Calu3 (cell line): Measurements from ENCODE around the gene ADAM15. TPM values are rescaled to one million over a fixed set of nuclear protein-coding genes. Genes with fewer than 3 reads are reported as not detected.

Experiments used
- Bru-seq: library from RNA; stranded (reverse); fragments of 400-500 nt; gene quantifications from one replicate; lab custom pipeline; 2021; lab: Mats Ljungman, UMichigan
- BruChase-seq, 2 experiments: library from RNA; stranded (reverse); fragments of 400-500 nt; gene quantifications; one replicate each; lab custom pipeline; 2021; lab: Mats Ljungman, UMichigan
- BruUV-seq: library from RNA; stranded (reverse); fragments of 400-500 nt; replicated peaks from 2 replicates; lab custom pipeline; 2021; lab: Mats Ljungman, UMichigan
- CTCF ChIA-PET: fragments of 300-600 bp; sonication (Branson Sonifier 250); formaldehyde crosslinking; loops from one replicate; lab custom pipeline; 2022; ENCODE audit warnings: antibody characterized with exemption; lab: Charles Lee
- DNase-seq: peaks from one replicate; pipeline ENCODE4 v3.0.0; 2022
- H3K27ac Mint-ChIP-seq: one replicate; pipeline ENCODE4 v1.8.0; 2022; ENCODE audit warnings: mixed read lengths; ENCODE audit not compliant: unreplicated experiment
- H3K27me3 Mint-ChIP-seq: one replicate; pipeline ENCODE4 v1.8.0; 2022; ENCODE audit warnings: mixed read lengths; ENCODE audit not compliant: unreplicated experiment
- H3K36me3 Mint-ChIP-seq: one replicate; pipeline ENCODE4 v1.8.0; 2022; ENCODE audit warnings: mild to moderate bottlenecking, moderate library complexity, mixed read lengths; ENCODE audit not compliant: insufficient read depth, unreplicated experiment
- H3K4me1 Mint-ChIP-seq: one replicate; pipeline ENCODE4 v1.8.0; 2022; ENCODE audit warnings: mild to moderate bottlenecking, low read depth, mixed read lengths; ENCODE audit not compliant: unreplicated experiment
- H3K4me3 Mint-ChIP-seq: one replicate; pipeline ENCODE4 v1.8.0; 2022; ENCODE audit warnings: mild to moderate bottlenecking, low read depth, moderate library complexity, mixed read lengths; ENCODE audit not compliant: unreplicated experiment
- H3K9me3 Mint-ChIP-seq: one replicate; pipeline ENCODE4 v1.8.0; 2022; ENCODE audit warnings: low read depth, mixed read lengths; ENCODE audit not compliant: unreplicated experiment
- intact Hi-C: fragments of 100-400 bp; cut with micrococcal nuclease; formaldehyde crosslinking; loops from one replicate; pipeline ENCODE4 v1.10.0; 2022; ENCODE audit not compliant: unreplicated experiment
- long read RNA-seq: library from polyadenylated mRNA; stranded (forward); transcript quantifications from one replicate; pipeline ENCODE4 v2.0.0, GENCODE V29; 2022
- total RNA-seq: library from RNA; stranded (reverse); gene quantifications from 2 replicates; pipeline ENCODE4 v1.2.3, GENCODE V29; 2022
- TF ChIP-seq, protein P1 (sequence below): fragments of 200-600 bp; IDR thresholded peaks from one replicate; pipeline ENCODE4 v1.8.0; 2022; ENCODE audit warnings: antibody characterized with exemption; ENCODE audit not compliant: unreplicated experiment

The ADAM15 gene, protein sequence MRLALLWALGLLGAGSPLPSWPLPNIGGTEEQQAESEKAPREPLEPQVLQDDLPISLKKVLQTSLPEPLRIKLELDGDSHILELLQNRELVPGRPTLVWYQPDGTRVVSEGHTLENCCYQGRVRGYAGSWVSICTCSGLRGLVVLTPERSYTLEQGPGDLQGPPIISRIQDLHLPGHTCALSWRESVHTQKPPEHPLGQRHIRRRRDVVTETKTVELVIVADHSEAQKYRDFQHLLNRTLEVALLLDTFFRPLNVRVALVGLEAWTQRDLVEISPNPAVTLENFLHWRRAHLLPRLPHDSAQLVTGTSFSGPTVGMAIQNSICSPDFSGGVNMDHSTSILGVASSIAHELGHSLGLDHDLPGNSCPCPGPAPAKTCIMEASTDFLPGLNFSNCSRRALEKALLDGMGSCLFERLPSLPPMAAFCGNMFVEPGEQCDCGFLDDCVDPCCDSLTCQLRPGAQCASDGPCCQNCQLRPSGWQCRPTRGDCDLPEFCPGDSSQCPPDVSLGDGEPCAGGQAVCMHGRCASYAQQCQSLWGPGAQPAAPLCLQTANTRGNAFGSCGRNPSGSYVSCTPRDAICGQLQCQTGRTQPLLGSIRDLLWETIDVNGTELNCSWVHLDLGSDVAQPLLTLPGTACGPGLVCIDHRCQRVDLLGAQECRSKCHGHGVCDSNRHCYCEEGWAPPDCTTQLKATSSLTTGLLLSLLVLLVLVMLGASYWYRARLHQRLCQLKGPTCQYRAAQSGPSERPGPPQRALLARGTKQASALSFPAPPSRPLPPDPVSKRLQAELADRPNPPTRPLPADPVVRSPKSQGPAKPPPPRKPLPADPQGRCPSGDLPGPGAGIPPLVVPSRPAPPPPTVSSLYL
- total RNA-seq (99.1 and 103 TPM in 2 replicates), Bru-seq, nascent RNA (percentile 52 among the genes with signal in this experiment), BruChase-seq, experiment 1, labeled RNA remaining after a 6-hour chase (percentile 70 among the genes with signal in this experiment), BruChase-seq, experiment 2, labeled RNA remaining after a 2-hour chase (percentile 68 among the genes with signal in this experiment)
- long read RNA-seq, partial matches to known transcripts = 4 of 21 reads
- long read RNA-seq, other reads (novel, unspliced or antisense) = 5 of 21 reads

DNA sequence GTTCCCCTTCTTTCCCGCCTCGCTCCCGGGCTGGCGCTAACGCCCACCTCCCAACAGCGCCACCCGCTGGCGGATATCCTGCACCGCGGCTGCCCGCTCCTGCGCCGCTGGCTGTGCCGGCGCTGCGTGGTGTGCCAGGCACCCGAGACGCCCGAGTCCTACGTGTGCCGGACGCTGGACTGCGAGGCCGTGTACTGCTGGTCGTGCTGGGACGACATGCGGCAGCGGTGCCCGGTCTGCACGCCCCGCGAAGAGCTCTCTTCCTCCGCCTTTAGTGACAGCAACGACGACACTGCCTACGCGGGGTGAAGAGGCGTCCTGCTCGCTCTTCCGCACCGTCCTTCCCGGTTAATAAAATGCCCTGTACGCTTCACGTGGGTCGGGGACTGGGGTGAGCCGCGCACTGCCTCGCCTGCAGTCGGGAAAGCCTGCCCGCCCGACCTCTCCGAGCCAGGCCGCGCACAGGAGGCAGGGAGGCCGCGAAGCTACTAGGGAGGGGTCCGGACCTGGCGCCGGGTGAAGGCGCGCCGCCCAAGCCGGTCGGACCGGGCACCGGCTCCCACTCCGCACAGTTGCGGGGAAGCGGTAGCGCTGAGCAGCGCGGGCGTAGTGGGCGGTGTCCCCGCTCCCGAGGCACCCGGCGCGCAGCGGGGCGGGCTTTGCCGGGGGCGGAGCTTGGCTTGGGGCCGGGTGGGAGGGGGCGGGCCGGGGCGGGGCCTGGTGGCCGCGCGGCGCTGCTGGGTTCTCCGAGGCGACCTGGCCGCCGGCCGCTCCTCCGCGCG, at the start of gene ADAM15:
ADAM15 (plus strand) TSS at position 757 of the 782 bp plus-strand sequence. CDS start 71 bp downstream, outside the sequence.
- TF ChIP-seq, protein P1, sequence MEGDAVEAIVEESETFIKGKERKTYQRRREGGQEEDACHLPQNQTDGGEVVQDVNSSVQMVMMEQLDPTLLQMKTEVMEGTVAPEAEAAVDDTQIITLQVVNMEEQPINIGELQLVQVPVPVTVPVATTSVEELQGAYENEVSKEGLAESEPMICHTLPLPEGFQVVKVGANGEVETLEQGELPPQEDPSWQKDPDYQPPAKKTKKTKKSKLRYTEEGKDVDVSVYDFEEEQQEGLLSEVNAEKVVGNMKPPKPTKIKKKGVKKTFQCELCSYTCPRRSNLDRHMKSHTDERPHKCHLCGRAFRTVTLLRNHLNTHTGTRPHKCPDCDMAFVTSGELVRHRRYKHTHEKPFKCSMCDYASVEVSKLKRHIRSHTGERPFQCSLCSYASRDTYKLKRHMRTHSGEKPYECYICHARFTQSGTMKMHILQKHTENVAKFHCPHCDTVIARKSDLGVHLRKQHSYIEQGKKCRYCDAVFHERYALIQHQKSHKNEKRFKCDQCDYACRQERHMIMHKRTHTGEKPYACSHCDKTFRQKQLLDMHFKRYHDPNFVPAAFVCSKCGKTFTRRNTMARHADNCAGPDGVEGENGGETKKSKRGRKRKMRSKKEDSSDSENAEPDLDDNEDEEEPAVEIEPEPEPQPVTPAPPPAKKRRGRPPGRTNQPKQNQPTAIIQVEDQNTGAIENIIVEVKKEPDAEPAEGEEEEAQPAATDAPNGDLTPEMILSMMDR = peak; percentile 97
- Mint-ChIP-seq H3K4me1 (peaks cover 26% of the 10 kb centered on the region), H3K36me3 (peaks cover 35% of the 10 kb centered on the region), H3K27ac (peak within 1 kb of the TSS; percentile 68), H3K27me3 (no peaks in the 10 kb centered on the region), H3K9me3 (no peaks in the 10 kb centered on the region), H3K4me3 (peak within 1 kb of the TSS; percentile 91)
- no TSS peak for BruUV-seq
- CTCF ChIA-PET = interaction anchor here (0.6 to 2.5 kb wide), 18 partner anchors 11 to 1308 kb away, joined by 3 to 12 read pairs (median 4); partner anchors contain the start of genes DCST1, DCST2, KRTCAP2 and LENEP
- intact Hi-C loops = loop anchor here (10.0 kb wide), 1 partner anchor 46 kb away; the partner anchor contains the start of gene ZBTB7B
- peak; percentile 94 for DNase-seq

DNA sequence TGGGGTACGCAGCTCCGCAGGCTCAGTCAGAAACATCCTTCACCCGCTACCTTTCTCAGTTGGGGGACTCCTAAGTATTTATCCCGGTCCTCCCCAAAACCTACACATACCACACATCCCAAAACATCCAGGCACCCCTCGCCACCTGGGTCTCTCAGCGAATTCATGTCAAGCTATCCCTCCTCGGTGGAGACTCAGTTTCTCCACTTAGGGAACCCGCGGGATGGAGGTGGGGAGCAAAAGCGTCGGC, 49.8 kb upstream of the ADAM15 start:
- Mint-ChIP-seq H3K27ac (peak overlapping the region; percentile 93), H3K4me1 (peaks cover 49% of the 10 kb centered on the region), H3K36me3 (peaks cover 66% of the 10 kb centered on the region), H3K4me3 (peak overlapping the region; percentile 94), H3K27me3 (no peaks in the 10 kb centered on the region), H3K9me3 (no peaks in the 10 kb centered on the region)
- DNase-seq = no peak
- BruUV-seq = no TSS peak
- TF ChIP-seq, protein P1 = no peak
- CTCF ChIA-PET = interaction anchor here (0.6 to 0.9 kb wide), 5 partner anchors 9 to 138 kb away, joined by 3 to 5 read pairs (median 3); partner anchors contain the start of gene FLAD1
- intact Hi-C loops = loop anchor here (1.0 to 10.0 kb wide), 2 partner anchors 27 to 53 kb away; partner anchors contain the start of genes ADAM15 and CKS1B

DNA sequence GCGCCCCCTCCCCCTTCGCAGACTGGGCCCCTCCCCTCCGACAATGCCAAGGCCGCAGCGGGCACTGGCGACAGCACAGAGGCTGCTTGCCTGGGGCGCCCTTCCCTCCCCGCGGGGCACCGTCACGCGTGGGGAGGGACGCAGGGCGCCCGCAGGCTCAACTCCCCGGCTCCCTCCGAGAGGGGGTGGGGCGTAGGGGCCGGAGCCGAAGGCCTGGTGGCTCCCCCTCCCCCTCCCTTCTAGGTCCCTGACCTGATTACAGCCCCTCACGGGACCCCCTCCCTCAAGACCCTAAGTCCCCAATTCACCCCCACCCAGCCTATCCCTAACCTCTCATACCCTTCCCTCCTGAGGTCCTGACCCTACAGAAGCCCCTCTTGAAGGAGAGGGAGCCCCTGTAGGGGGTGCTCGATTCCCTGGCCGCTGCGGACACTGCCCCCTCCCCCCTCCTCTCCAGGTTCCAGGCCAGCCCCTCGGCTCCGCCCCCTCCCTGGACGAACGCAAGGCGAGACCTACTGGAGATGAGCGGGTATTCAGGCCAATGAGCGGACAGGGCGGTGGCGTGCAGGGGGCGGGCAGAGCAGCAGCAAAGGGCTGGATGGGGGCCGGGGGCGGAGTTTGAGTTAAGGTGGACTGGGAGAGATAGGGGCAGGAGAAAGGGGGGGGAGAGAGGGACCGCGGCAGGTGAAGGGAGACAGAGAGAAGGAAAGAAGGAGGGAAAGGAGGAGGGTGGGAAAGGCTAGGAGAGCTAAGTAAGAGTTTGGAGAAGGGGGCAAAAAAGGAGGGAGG, 49.2 kb upstream of the ADAM15 start:
- Mint-ChIP-seq H3K27me3 (no peaks in the 10 kb centered on the region), H3K9me3 (no peaks in the 10 kb centered on the region), H3K4me1 (peaks cover 54% of the 10 kb centered on the region), H3K27ac (peak overlapping the region; percentile 93), H3K36me3 (peaks cover 66% of the 10 kb centered on the region), H3K4me3 (peak overlapping the region; percentile 94)
- intact Hi-C loops = loop anchor here (1.0 to 10.0 kb wide), 3 partner anchors 15 to 53 kb away; partner anchors contain the start of genes ADAM15 and CKS1B
- BruUV-seq = TSS peak; percentile 43
- peak; percentile 100 for DNase-seq
- TF ChIP-seq, protein P1 = peak; percentile 40
- CTCF ChIA-PET = interaction anchor here (0.6 to 1.4 kb wide), 11 partner anchors 14 to 976 kb away, joined by 3 to 8 read pairs (median 4); partner anchors contain the start of gene FLAD1
